Liver (tissue), 9 donors: ENCODE results near the gene RASGRP4. TPM values are rescaled to one million over a fixed set of nuclear protein-coding genes. Genes with fewer than 3 reads are reported as not detected.
"Not testable (repeated sequence)": the region's sequence is repeated elsewhere in the genome, so short reads cannot be mapped to it uniquely, and the experiment has no call there.

Experiments used
- DNase-seq: peaks from one replicate; pipeline ENCODE4 v3.0.0-alpha.2; 2017; ENCODE audit warnings: low spot score
- H3K27ac ChIP-seq, 2 donors: one replicate each; pipeline ENCODE4 v1.7.0; 2013; ENCODE audit warnings: inconsistent platforms in 2 of 2, low read length in 2 of 2, control low read depth in 1 of 2, low read depth in 1 of 2, mild to moderate bottlenecking in 1 of 2
- H3K27me3 ChIP-seq, 4 donors: one replicate each; pipeline versions ENCODE4 v1.6.1 to v1.7.0; 2013; ENCODE audit warnings: low read length in 3 of 4, inconsistent platforms in 1 of 4, mild to moderate bottlenecking in 1 of 4, moderate library complexity in 1 of 4; ENCODE audit not compliant: control insufficient read depth in 4 of 4, insufficient read depth in 4 of 4
- H3K36me3 ChIP-seq, 4 donors: one replicate each; pipeline versions ENCODE4 v1.6.1 to v1.7.0; 2013; ENCODE audit warnings: low read length in 3 of 4, mild to moderate bottlenecking in 3 of 4, low read depth in 1 of 4, moderate library complexity in 1 of 4; ENCODE audit not compliant: control insufficient read depth in 4 of 4, insufficient read depth in 3 of 4
- H3K4me1 ChIP-seq, 4 donors: one replicate each; pipeline versions ENCODE4 v1.6.1 to v1.7.0; 2013; ENCODE audit warnings: low read length in 3 of 4, mild to moderate bottlenecking in 3 of 4, moderate library complexity in 1 of 4; ENCODE audit not compliant: control insufficient read depth in 4 of 4, insufficient read depth in 4 of 4
- H3K4me3 ChIP-seq, 3 donors: one replicate each; pipeline versions ENCODE4 v1.6.1 to v1.7.0; 2013; ENCODE audit warnings: low read length in 3 of 3, control low read depth in 1 of 3, low read depth in 1 of 3, mild to moderate bottlenecking in 1 of 3
- H3K9ac ChIP-seq, 2 donors: one replicate each; pipeline ENCODE4 v1.7.0; 2013; ENCODE audit warnings: low read length in 2 of 2, mild to moderate bottlenecking in 2 of 2, moderate library complexity in 2 of 2, control low read depth in 1 of 2, low read depth in 1 of 2
- H3K9me3 ChIP-seq, 4 donors: one replicate each; pipeline versions ENCODE4 v1.6.1 to v1.7.0; 2013; ENCODE audit warnings: low read length in 3 of 4; ENCODE audit not compliant: control insufficient read depth in 4 of 4
- ATF3 ChIP-seq: IDR thresholded peaks from 2 replicates; pipeline ENCODE4 v1.6.1; 2016; ENCODE audit warnings: antibody characterized with exemption
- CTCF ChIP-seq: fragments of 150-350 bp; IDR thresholded peaks from 2 replicates; pipeline ENCODE4 v1.5.1; 2017; ENCODE audit warnings: improper control_type of control experiment, low read depth, low read length; ENCODE audit not compliant: missing input control
- EGR1 ChIP-seq, 2 donors: IDR thresholded peaks; 2 replicates each; pipeline ENCODE4 v1.6.1; 2016 to 2018; ENCODE audit warnings: antibody characterized with exemption in 2 of 2, low read depth in 2 of 2
- FOXA1 ChIP-seq: IDR thresholded peaks from 2 replicates; pipeline ENCODE4 v1.6.1; 2016; ENCODE audit warnings: antibody characterized with exemption
- GABPA ChIP-seq, 2 donors: IDR thresholded peaks in 1 of 2; conservative IDR thresholded peaks in 1 of 2; 2 replicates each; pipeline ENCODE4 v1.6.1; 2016; ENCODE audit warnings: antibody characterized with exemption in 2 of 2, mild to moderate bottlenecking in 1 of 2, moderate library complexity in 1 of 2
- HNF4A ChIP-seq, 2 donors: conservative IDR thresholded peaks; 2 replicates each; pipeline ENCODE4 v1.6.1; 2016; ENCODE audit warnings: antibody characterized with exemption in 2 of 2, mild to moderate bottlenecking in 2 of 2
- NR2F2 ChIP-seq: IDR thresholded peaks from 2 replicates; pipeline ENCODE4 v1.6.1; 2016; ENCODE audit warnings: antibody characterized with exemption
- SP1 ChIP-seq: IDR thresholded peaks from 2 replicates; pipeline ENCODE4 v1.6.1; 2018; ENCODE audit warnings: antibody characterized with exemption, mild to moderate bottlenecking
- TAF1 ChIP-seq: conservative IDR thresholded peaks from 2 replicates; pipeline ENCODE4 v1.6.1; 2016; ENCODE audit warnings: antibody characterized with exemption, mild to moderate bottlenecking
- YY1 ChIP-seq: IDR thresholded peaks from 2 replicates; pipeline ENCODE4 v1.6.1; 2016; ENCODE audit warnings: antibody characterized with exemption, mild to moderate bottlenecking
- ZBTB33 ChIP-seq: IDR thresholded peaks from 2 replicates; pipeline ENCODE4 v1.6.1; 2016; ENCODE audit warnings: antibody characterized with exemption
- WGBS: extraction: QIAGEN DNeasy Blood & Tissue Kit; methylation state at CpG from one replicate; pipeline ENCODE4 v1.1.7; 2013; 5-methylcytosine and 5-hydroxymethylcytosine counted together
- polyA plus RNA-seq, 2 donors: library from polyadenylated mRNA; stranded (reverse) in 1 of 2; unstranded in 1 of 2; fragments of 200-250 nt in 1 of 2; fragments of >200 nt in 1 of 2; fragmentation: Nextera tagmentation in 1 of 2; extraction: Ambion mirVana in 1 of 2; gene quantifications; one replicate each; pipeline versions ENCODE4 v1.2.1 to v1.2.3, GENCODE V29; 2013 to 2015
- total RNA-seq, 2 donors: library from RNA; depleted of rRNA; stranded (reverse); fragments of >200 nt; gene quantifications; one replicate each; pipeline ENCODE4 v1.2.3, GENCODE V29; 2014
- donor health status: healthy.
- donor health status: healthy.
- donor health status: healthy.
- donor health status: healthy.
- donor health status: healthy.

Gene RASGRP4
- total and polyA plus RNA-seq, 4 donors: 0.60 to 2.4 (median 1.6) TPM

- no peaks in the 10 kb centered on the region for H3K36me3 ChIP-seq
- no peak overlapping the region for H3K9ac ChIP-seq
- no peak overlapping the region for H3K4me3 ChIP-seq
- TF ChIP-seq NR2F2 (no peak), SP1 (no peak), TAF1 (no peak), CTCF (no peak), EGR1 (IDR thresholded peaks at IDR 0.05; ENCODE audit: low read depth in 2 of 2) (no peak), ATF3 (no peak), ZBTB33 (no peak)
- H3K4me1 ChIP-seq: peaks cover 0 to 7% (median 0%) of the 10 kb centered on the region in 4 donors
- H3K27me3 ChIP-seq: no peaks in the 10 kb centered on the region
- no peak for DNase-seq
- H3K27ac ChIP-seq: no peak overlapping the region
- no peaks in the 10 kb centered on the region for H3K9me3 ChIP-seq
- 65% methylated on average over 12 of the region's 12 CpGs for WGBS
These were observed 59.0 kb downstream of the RASGRP4 start for GRCh38 chr19:38367041-38367440.

GRCh38 chr19:38362946-38363688 is 62.9 kb downstream of the RASGRP4 start:
- not testable (repeated sequence) for H3K27ac ChIP-seq, H3K27me3 ChIP-seq, H3K36me3 ChIP-seq, H3K9me3 ChIP-seq, H3K4me1 ChIP-seq, H3K9ac ChIP-seq, H3K4me3 ChIP-seq, DNase-seq
- 70% methylated on average over 15 of the region's 16 CpGs for WGBS

GRCh38 chr19:38362076-38362945 is 63.7 kb downstream of the RASGRP4 start:
- WGBS: 6% methylated on average over 68 of the region's 68 CpGs
- Histone ChIP-seq H3K36me3 (no peaks in the 10 kb centered on the region), H3K27me3 (peaks cover 0 to 6% (median 3%) of the 10 kb centered on the region in 4 donors), H3K4me1 (peaks cover 0 to 8% (median 0%) of the 10 kb centered on the region in 4 donors), H3K4me3 (peak overlapping the region in 2 of 3 donors; percentile 1 to 46), H3K9ac (no peak overlapping the region), H3K9me3 (no peaks in the 10 kb centered on the region), H3K27ac (peak overlapping the region in 1 of 2 donors; percentile 46)
- peak; percentile 69 for DNase-seq
- TF ChIP-seq FOXA1 (no peak), TAF1 (no peak), YY1 (no peak), HNF4A (conservative IDR thresholded peaks at IDR 0.05) (no peak), GABPA (IDR thresholded peaks at IDR 0.05 in 1 of 2, conservative IDR thresholded peaks at IDR 0.05 in 1 of 2) (no peak), ATF3 (no peak), SP1 (no peak), NR2F2 (no peak), ZBTB33 (no peak), CTCF (no peak)
